Measurements from ENCODE around the gene PNPT1.

The PNPT1 gene

GRCh38 chr2:55672630-55673029 lies 21.0 kb downstream of the PNPT1 start:
- DNase-seq (ENCODE audit: extremely low read depth in 1 of 2, low read depth in 1 of 2) = no peak

- DNase-seq (ENCODE audit: extremely low read depth in 1 of 2, low read depth in 1 of 2) = no peak
Observed at GRCh38 chr2:55668956-55669355, 24.7 kb downstream of the PNPT1 start.

GRCh38 chr2:55653255-55653654 lies 40.4 kb downstream of the PNPT1 start:
- no peak for DNase-seq (ENCODE audit: extremely low read depth in 1 of 2, low read depth in 1 of 2)

GRCh38 chr2:55649211-55649610 lies 44.4 kb downstream of the PNPT1 start:
- DNase-seq (ENCODE audit: extremely low read depth in 1 of 2, low read depth in 1 of 2) = no peak

- no peak for DNase-seq (ENCODE audit: extremely low read depth in 1 of 2, low read depth in 1 of 2)
Observed at GRCh38 chr2:55636831-55637230, 56.8 kb downstream of the PNPT1 start.

- DNase-seq (ENCODE audit: extremely low read depth in 1 of 2, low read depth in 1 of 2) = no peak
Observed at GRCh38 chr2:55628931-55629330, 64.7 kb downstream of the PNPT1 start.

GRCh38 chr2:55627915-55628314 lies 65.7 kb downstream of the PNPT1 start:
- no peak for DNase-seq (ENCODE audit: extremely low read depth in 1 of 2, low read depth in 1 of 2)

GRCh38 chr2:55621802-55622201 lies 71.8 kb downstream of the PNPT1 start:
- no peak for DNase-seq (ENCODE audit: extremely low read depth in 1 of 2, low read depth in 1 of 2)

GRCh38 chr2:55620123-55620779 lies 73.4 kb downstream of the PNPT1 start:
- DNase-seq (ENCODE audit: extremely low read depth in 1 of 2, low read depth in 1 of 2) = no peak

- DNase-seq (ENCODE audit: extremely low read depth in 1 of 2, low read depth in 1 of 2) = peak in 1 of 2 donors; percentile 27
Observed at GRCh38 chr2:55618275-55619055, 75.2 kb downstream of the PNPT1 start.

GRCh38 chr2:55618025-55618274 lies 75.7 kb downstream of the PNPT1 start:
- DNase-seq (ENCODE audit: extremely low read depth in 1 of 2, low read depth in 1 of 2) = no peak

- DNase-seq (ENCODE audit: extremely low read depth in 1 of 2, low read depth in 1 of 2) = peak; percentile 95 to 96
Observed at GRCh38 chr2:55617175-55618024, 76.2 kb downstream of the PNPT1 start, which contains the start of gene PPP4R3B. Gene PPP4R3B (minus strand): TSS chr2:55617622. CDS start chr2:55617285, 337 bp downstream.

- no peak for DNase-seq (ENCODE audit: extremely low read depth in 1 of 2, low read depth in 1 of 2)
Observed at GRCh38 chr2:55616551-55617174, 77.0 kb downstream of the PNPT1 start.

- DNase-seq (ENCODE audit: extremely low read depth in 1 of 2, low read depth in 1 of 2) = no peak
Observed at GRCh38 chr2:55611997-55612396, 81.6 kb downstream of the PNPT1 start.

- no peak for DNase-seq (ENCODE audit: extremely low read depth in 1 of 2, low read depth in 1 of 2)
Observed at GRCh38 chr2:55610954-55611743, 82.5 kb downstream of the PNPT1 start.

GRCh38 chr2:55609938-55610578 lies 83.6 kb downstream of the PNPT1 start:
- no peak for DNase-seq (ENCODE audit: extremely low read depth in 1 of 2, low read depth in 1 of 2)

GRCh38 chr2:55609193-55609794 lies 84.3 kb downstream of the PNPT1 start:
- DNase-seq (ENCODE audit: extremely low read depth in 1 of 2, low read depth in 1 of 2) = no peak

GRCh38 chr2:55607717-55608116 lies 85.9 kb downstream of the PNPT1 start:
- DNase-seq (ENCODE audit: extremely low read depth in 1 of 2, low read depth in 1 of 2) = no peak

GRCh38 chr2:55604027-55604565 lies 89.5 kb downstream of the PNPT1 start:
- no peak for DNase-seq (ENCODE audit: extremely low read depth in 1 of 2, low read depth in 1 of 2)

Data from stimulated activated CD8-positive, alpha-beta memory T cell treated with anti-CD3 and anti-CD28 coated beads, Interleukin-7, amount 100 ng/mL, for 48 hours (primary cell).